ENCODE data around the gene ZNF80. TPM values are rescaled to one million over a fixed set of nuclear protein-coding genes. Genes with fewer than 3 reads are reported as not detected.

The ZNF80 gene
- total RNA-seq, 2 donors from 2014 or later: not detected

- DNase-seq: no peak
- no peak for TF ChIP-seq CTCF (conservative IDR thresholded peaks at IDR 0.05)
- H3K27me3 ChIP-seq (ENCODE audit: control insufficient read depth, insufficient read depth, low read length, poor library complexity, severe bottlenecking): no peaks in the 10 kb centered on the region
- Mint-ChIP-seq H3K36me3 (ENCODE audit: low read depth) (no peaks in the 10 kb centered on the region), H3K4me3 (no peak overlapping the region), H3K4me1 (peaks cover 6% of the 10 kb centered on the region), H3K27ac (no peak overlapping the region), H3K9me3 (peaks cover 18% of the 10 kb centered on the region), H3K27me3 (ENCODE audit: insufficient read depth) (no peaks in the 10 kb centered on the region)
- 94 to 95% methylated on average over 2 to 3 of the region's 3 CpGs for WGBS, 2 experiments (ENCODE audit: insufficient coverage in 1 of 2, insufficient read length in 1 of 2)
- H3K9ac ChIP-seq (ENCODE audit: extremely low read depth, low read length, poor library complexity, severe bottlenecking): no peak overlapping the region
- no peak overlapping the region for H3K4me3 ChIP-seq (ENCODE audit: low read length)
- no peak overlapping the region for H3K27ac ChIP-seq (ENCODE audit: low read depth, low read length)
- peaks cover 4% of the 10 kb centered on the region for H3K4me1 ChIP-seq (ENCODE audit: control insufficient read depth, insufficient read depth, low read length)
- no peaks in the 10 kb centered on the region for H3K36me3 ChIP-seq (ENCODE audit: control insufficient read depth, insufficient read depth, low read length)
- peaks cover 10% of the 10 kb centered on the region for H3K9me3 ChIP-seq (ENCODE audit: control insufficient read depth, low read length)
These were observed 14.2 kb downstream of the ZNF80 start for GRCh38 chr3:114223143-114223542.

GRCh38 chr3:114221881-114222264, 15.5 kb downstream of the ZNF80 start:
- Mint-ChIP-seq H3K4me1 (peaks cover 8% of the 10 kb centered on the region), H3K27ac (no peak overlapping the region), H3K4me3 (no peak overlapping the region), H3K36me3 (ENCODE audit: low read depth) (no peaks in the 10 kb centered on the region), H3K9me3 (peaks cover 18% of the 10 kb centered on the region), H3K27me3 (ENCODE audit: insufficient read depth) (no peaks in the 10 kb centered on the region)
- DNase-seq: no peak
- no peaks in the 10 kb centered on the region for H3K27me3 ChIP-seq (ENCODE audit: control insufficient read depth, insufficient read depth, low read length, poor library complexity, severe bottlenecking)
- 91 to 100% methylated on average over 1 of the region's 1 CpG for WGBS, 2 experiments (ENCODE audit: insufficient coverage in 1 of 2, insufficient read length in 1 of 2)
- no peak for TF ChIP-seq CTCF (conservative IDR thresholded peaks at IDR 0.05)
- H3K9ac ChIP-seq (ENCODE audit: extremely low read depth, low read length, poor library complexity, severe bottlenecking): no peak overlapping the region
- H3K4me1 ChIP-seq (ENCODE audit: control insufficient read depth, insufficient read depth, low read length): peaks cover 7% of the 10 kb centered on the region
- H3K36me3 ChIP-seq (ENCODE audit: control insufficient read depth, insufficient read depth, low read length): no peaks in the 10 kb centered on the region
- no peak overlapping the region for H3K4me3 ChIP-seq (ENCODE audit: low read length)
- no peak overlapping the region for H3K27ac ChIP-seq (ENCODE audit: low read depth, low read length)
- H3K9me3 ChIP-seq (ENCODE audit: control insufficient read depth, low read length): peaks cover 10% of the 10 kb centered on the region

GRCh38 chr3:114221165-114221880, 16.1 kb downstream of the ZNF80 start:
- peaks cover 7% of the 10 kb centered on the region for H3K4me1 ChIP-seq (ENCODE audit: control insufficient read depth, insufficient read depth, low read length)
- Mint-ChIP-seq H3K27me3 (ENCODE audit: insufficient read depth) (no peaks in the 10 kb centered on the region), H3K4me3 (no peak overlapping the region), H3K36me3 (ENCODE audit: low read depth) (no peaks in the 10 kb centered on the region), H3K9me3 (peaks cover 18% of the 10 kb centered on the region), H3K4me1 (peaks cover 8% of the 10 kb centered on the region), H3K27ac (no peak overlapping the region)
- H3K9ac ChIP-seq (ENCODE audit: extremely low read depth, low read length, poor library complexity, severe bottlenecking): no peak overlapping the region
- no peaks in the 10 kb centered on the region for H3K27me3 ChIP-seq (ENCODE audit: control insufficient read depth, insufficient read depth, low read length, poor library complexity, severe bottlenecking)
- no peak for TF ChIP-seq CTCF (conservative IDR thresholded peaks at IDR 0.05)
- H3K36me3 ChIP-seq (ENCODE audit: control insufficient read depth, insufficient read depth, low read length): no peaks in the 10 kb centered on the region
- H3K9me3 ChIP-seq (ENCODE audit: control insufficient read depth, low read length): peaks cover 10% of the 10 kb centered on the region
- DNase-seq: no peak
- no peak overlapping the region for H3K27ac ChIP-seq (ENCODE audit: low read depth, low read length)
- 83 to 94% methylated on average over 8 to 9 of the region's 9 CpGs for WGBS, 2 experiments (ENCODE audit: insufficient coverage in 1 of 2, insufficient read length in 1 of 2)
- no peak overlapping the region for H3K4me3 ChIP-seq (ENCODE audit: low read length)
